ENCODE measurements around the gene CCL17. TPM values are rescaled to one million over a fixed set of nuclear protein-coding genes. Genes with fewer than 3 reads are reported as not detected.

CCL17 gene
- not detected for total RNA-seq
- long read RNA-seq, result 0 reads

- DNase-seq (ENCODE audit: missing footprints), result no peak
- no peak for ATAC-seq
These were observed at the start of gene CCL17 for GRCh38 chr16:57403965-57404817. Gene CCL17, plus strand, starts transcription at chr16:57404767. Its CDS starts 9,166 bp downstream, at chr16:57413933.

GRCh38 chr16:57355898-57356414 lies 48.6 kb upstream of the CCL17 start:
- ATAC-seq (no peak), DNase-seq (ENCODE audit: missing footprints) (no peak)
- intact Hi-C loops (cut with DNase I), result no loop called here

More at GRCh38 chr16:57403965-57404817, at the start of gene CCL17:
- intact Hi-C loops (cut with DNase I), result no loop called here

GRCh38 chr16:57356547-57356946 lies 48.0 kb upstream of the CCL17 start:
- intact Hi-C loops (cut with DNase I), result no loop called here
- ATAC-seq (no peak), DNase-seq (ENCODE audit: missing footprints) (no peak)

GRCh38 chr16:57357330-57358085 lies 47.1 kb upstream of the CCL17 start:
- ATAC-seq (no peak), DNase-seq (ENCODE audit: missing footprints) (no peak)
- intact Hi-C loops (cut with DNase I), result no loop called here

GRCh38 chr16:57358086-57358420 lies 46.5 kb upstream of the CCL17 start:
- intact Hi-C loops (cut with DNase I), result no loop called here
- ATAC-seq, result no peak

GRCh38 chr16:57358527-57359095 lies 46.0 kb upstream of the CCL17 start, which contains the start of gene CCL22:
Gene CCL22, plus strand, starts transcription at chr16:57358783. Its CDS starts 34 bp downstream, at chr16:57358817.
- DNase-seq (ENCODE audit: missing footprints) (no peak), ATAC-seq (no peak)
- intact Hi-C loops (cut with DNase I), result no loop called here

More at GRCh38 chr16:57358086-57358420, 46.5 kb upstream of the CCL17 start:
- DNase-seq (ENCODE audit: missing footprints), result no peak

GRCh38 chr16:57360321-57360935 lies 44.1 kb upstream of the CCL17 start:
- DNase-seq (ENCODE audit: missing footprints) (no peak), ATAC-seq (no peak)
- intact Hi-C loops (cut with DNase I), result no loop called here

GRCh38 chr16:57361404-57361803 lies 43.2 kb upstream of the CCL17 start:
- ATAC-seq (no peak), DNase-seq (ENCODE audit: missing footprints) (no peak)
- intact Hi-C loops (cut with DNase I), result no loop called here

GRCh38 chr16:57364143-57364542 lies 40.4 kb upstream of the CCL17 start:
- ATAC-seq (no peak), DNase-seq (ENCODE audit: missing footprints) (no peak)
- intact Hi-C loops (cut with DNase I), result no loop called here

- ATAC-seq (no peak), DNase-seq (ENCODE audit: missing footprints) (no peak)
- intact Hi-C loops (cut with DNase I), result no loop called here
These were observed 38.0 kb upstream of the CCL17 start for GRCh38 chr16:57366544-57367040.

- ATAC-seq (no peak), DNase-seq (ENCODE audit: missing footprints) (no peak)
- intact Hi-C loops (cut with DNase I), result no loop called here
These were observed 37.3 kb upstream of the CCL17 start for GRCh38 chr16:57367116-57367752.

GRCh38 chr16:57371494-57372371 lies 32.8 kb upstream of the CCL17 start:
- intact Hi-C loops (cut with DNase I), result loop anchor here (2.0 to 5.0 kb wide), 2 partner anchors 36 to 69 kb away; no protein-coding TSS in a partner anchor
- DNase-seq (ENCODE audit: missing footprints), result no peak
- ATAC-seq, result no peak

GRCh38 chr16:57372372-57373116 lies 32.0 kb upstream of the CCL17 start, which contains the start of gene CX3CL1:
Gene CX3CL1, plus strand, starts transcription at chr16:57372490. Its CDS starts 79 bp downstream, at chr16:57372569.
- ATAC-seq (peak; percentile 65), DNase-seq (ENCODE audit: missing footprints) (no peak)
- intact Hi-C loops (cut with DNase I), result loop anchor here (2.0 to 5.0 kb wide), 2 partner anchors 35 to 70 kb away; no protein-coding TSS in a partner anchor

GRCh38 chr16:57373117-57373947 lies 31.2 kb upstream of the CCL17 start:
- DNase-seq (ENCODE audit: missing footprints) (no peak), ATAC-seq (peak; percentile 19)
- intact Hi-C loops (cut with DNase I), result loop anchor here (2.0 to 5.0 kb wide), 2 partner anchors 34 to 71 kb away; no protein-coding TSS in a partner anchor

- intact Hi-C loops (cut with DNase I), result loop anchor here (5.0 kb wide), 1 partner anchor 33 kb away; no protein-coding TSS in a partner anchor
- ATAC-seq, result no peak
- no peak for DNase-seq (ENCODE audit: missing footprints)
These were observed 30.5 kb upstream of the CCL17 start for GRCh38 chr16:57374067-57374534.

Measured in Right ventricle myocardium inferior (tissue), 1 donor.